A549 (cell line): ENCODE data around the gene FGF16. TPM values are rescaled to one million over a fixed set of nuclear protein-coding genes. Genes with fewer than 3 reads are reported as not detected.

Source experiments
- ATAC-seq, 2 experiments: fragments of 200-7000 bp in 1 of 2; fragments of >200 bp in 1 of 2; cut with Nextera tagmentation in 1 of 2; cut with Tn5 transposase in 1 of 2; 3 replicates each; pipeline versions ENCODE4 v1.8.0 to v1.9.1; 2018 to 2020; ENCODE audit warnings: mild to moderate bottlenecking in 1 of 2, moderate library complexity in 1 of 2
- CTCF ChIA-PET: fragments of 300-600 bp; sonication (Branson Sonifier 250); formaldehyde crosslinking; extraction: SDS; loops from one replicate; lab custom pipeline; 2021; ENCODE audit warnings: antibody characterized with exemption, inconsistent platforms; lab: Yijun Ruan, JAX
- POLR2A ChIA-PET: fragments of 350-600 bp; formaldehyde crosslinking; extraction: SDS; loops from one replicate; lab custom pipeline; 2021; ENCODE audit warnings: antibody characterized with exemption, inconsistent platforms; lab: Yijun Ruan, JAX
- DNase-seq, 2 experiments: peaks; one replicate each; pipeline versions ENCODE4 v3.0.0 to v3.0.0-alpha.2; 2011 to 2016; ENCODE audit warnings: low read depth in 1 of 2, low spot score in 1 of 2
- FAIRE-seq: peaks from 2 replicates; lab custom pipeline; 2011; peaks lifted over from hg19 to GRCh38; lab: Jason Lieb, UNC
- H3K27ac ChIP-seq, 2 experiments: fragments of >200 bp; sonication (Bioruptor Twin); formaldehyde crosslinking; 3 replicates each; pipeline ENCODE4 v1.5.1; 2016 to 2017
- H3K4me1 ChIP-seq: fragments of >200 bp; sonication (Bioruptor Twin); formaldehyde crosslinking; 3 replicates; pipeline ENCODE4 v1.6.1; 2016
- H3K4me2 ChIP-seq: fragments of >200 bp; sonication (Bioruptor Twin); formaldehyde crosslinking; 3 replicates; pipeline ENCODE4 v1.6.1; 2016
- H3K4me3 ChIP-seq: fragments of >200 bp; sonication (Bioruptor Twin); formaldehyde crosslinking; 3 replicates; pipeline ENCODE4 v1.5.1; 2016
- H3K9me3 ChIP-seq: fragments of >200 bp; sonication (Bioruptor Twin); formaldehyde crosslinking; 3 replicates; pipeline ENCODE4 v1.6.1; 2016
- BHLHE40 ChIP-seq: IDR thresholded peaks from 2 replicates; pipeline ENCODE4 v1.6.1; 2012; ENCODE audit warnings: low read depth, low read length, inconsistent platforms
- CBX2 ChIP-seq: fragments of 200-600 bp; sonication (generic); IDR thresholded peaks from 2 replicates; pipeline ENCODE4 v1.6.1; 2016; ENCODE audit warnings: low read depth, mild to moderate bottlenecking, borderline replicate concordance
- EHF ChIP-seq: fragments of 250-450 bp; sonication (Bioruptor Pico); IDR thresholded peaks from 2 replicates; pipeline ENCODE4 v1.5.0; 2020; ENCODE audit warnings: mild to moderate bottlenecking
- ESRRA ChIP-seq: fragments of 150-350 bp; IDR thresholded peaks from 2 replicates; pipeline ENCODE4 v1.6.1; 2014; ENCODE audit warnings: mild to moderate bottlenecking, low read length, borderline replicate concordance
- FOXS1 ChIP-seq: fragments of 250-450 bp; sonication (Bioruptor Pico); IDR thresholded peaks from 2 replicates; pipeline ENCODE4 v1.5.0; 2020; ENCODE audit warnings: mild to moderate bottlenecking, moderate library complexity
- HEYL ChIP-seq: fragments of 250-450 bp; sonication (Bioruptor Pico); IDR thresholded peaks from 2 replicates; pipeline ENCODE4 v1.8.0; 2021; ENCODE audit warnings: mild to moderate bottlenecking, moderate library complexity
- JUNB ChIP-seq: fragments of >200 bp; sonication (Bioruptor Twin); formaldehyde crosslinking; IDR thresholded peaks from 2 replicates; pipeline ENCODE4 v1.6.1; 2016
- KDM1A ChIP-seq: fragments of 200-600 bp; sonication (generic); IDR thresholded peaks from 2 replicates; pipeline ENCODE4 v1.6.1; 2016; ENCODE audit warnings: low read depth, mild to moderate bottlenecking
- MAFK ChIP-seq: fragments of 450-650 bp; IDR thresholded peaks from 2 replicates; pipeline ENCODE4 v1.6.1; 2014; ENCODE audit not compliant: partially characterized antibody
- NPAS2 ChIP-seq: fragments of 250-450 bp; sonication (Bioruptor Pico); IDR thresholded peaks from 2 replicates; pipeline ENCODE4 v1.8.0; 2022; ENCODE audit warnings: mild to moderate bottlenecking, moderate library complexity, borderline replicate concordance
- PHF8 ChIP-seq: fragments of 200-600 bp; sonication (generic); IDR thresholded peaks from 2 replicates; pipeline ENCODE4 v1.6.1; 2016; ENCODE audit warnings: low read depth, mild to moderate bottlenecking, antibody characterized with exemption, moderate library complexity, borderline replicate concordance
- POLR2AphosphoS2 ChIP-seq: conservative IDR thresholded peaks from 2 replicates; pipeline ENCODE4 v1.6.1; 2012; ENCODE audit warnings: low read length, improper control_type of control experiment, inconsistent platforms
- RAD21 ChIP-seq, 2 experiments: fragments of >200 bp in 1 of 2; sonication (Bioruptor Twin) in 1 of 2; formaldehyde crosslinking in 1 of 2; IDR thresholded peaks in 1 of 2; conservative IDR thresholded peaks in 1 of 2; 2 replicates in 1 of 2; 3 replicates in 1 of 2; pipeline ENCODE4 v1.6.1; 2012 to 2018; ENCODE audit warnings: inconsistent platforms in 1 of 2
- RARB ChIP-seq: fragments of 250-450 bp; sonication (Bioruptor Pico); IDR thresholded peaks from 2 replicates; pipeline ENCODE4 v1.8.0; 2021; ENCODE audit warnings: mild to moderate bottlenecking, moderate library complexity
- RFX5 ChIP-seq: fragments of 450-650 bp; IDR thresholded peaks from 2 replicates; pipeline ENCODE4 v1.7.1; 2014; ENCODE audit warnings: antibody characterized with exemption, mild to moderate bottlenecking, moderate library complexity
- RNF2 ChIP-seq: fragments of 200-600 bp; sonication (generic); IDR thresholded peaks from 2 replicates; pipeline ENCODE4 v1.6.1; 2016; ENCODE audit warnings: low read depth, mild to moderate bottlenecking, antibody characterized with exemption, moderate library complexity, borderline replicate concordance
- SREBF2 ChIP-seq: fragments of 450-650 bp; IDR thresholded peaks from 2 replicates; pipeline ENCODE4 v1.6.1; 2014; ENCODE audit warnings: mild to moderate bottlenecking, moderate library complexity
- TP53 ChIP-seq: fragments of 250-450 bp; sonication (Bioruptor Pico); IDR thresholded peaks from 2 replicates; pipeline ENCODE4 v1.5.0; 2021; ENCODE audit warnings: mild to moderate bottlenecking, moderate library complexity
- ZNF302 ChIP-seq: fragments of 250-450 bp; sonication (Bioruptor Pico); IDR thresholded peaks from 2 replicates; pipeline ENCODE4 v1.9.0; 2021; ENCODE audit warnings: inconsistent platforms, mild to moderate bottlenecking, moderate library complexity
- WGBS: methylation state at CpG from one replicate; pipeline ENCODE4 v1.1.6; 2017; ENCODE audit errors: missing lambda C conversion rate; 5-methylcytosine and 5-hydroxymethylcytosine counted together
- polyA plus RNA-seq, 4 experiments: library from polyadenylated mRNA; depleted of rRNA in 3 of 4; stranded (reverse); fragments of >200 nt; fragmentation: RNase III in 1 of 4; extraction: RNeasy Plus Mini Kit Qiagen cat#74134 plus additional on column Dnase treatment in 1 of 4; gene quantifications; 2 replicates in 3 of 4; 3 replicates in 1 of 4; pipeline ENCODE4 v1.2.3, GENCODE V29; 2011 to 2017
- TF ChIP-seq, protein P1 (sequence below): IDR thresholded peaks from 2 replicates; pipeline ENCODE4 v1.6.1; 2012
- TF ChIP-seq, protein P2 (sequence below): IDR thresholded peaks from 2 replicates; pipeline ENCODE4 v1.6.1; 2012
- TF ChIP-seq, protein P3 (sequence below): fragments of 250-450 bp; sonication (Bioruptor Pico); IDR thresholded peaks from 2 replicates; pipeline ENCODE4 v1.5.0; 2021; ENCODE audit warnings: mild to moderate bottlenecking, moderate library complexity, borderline replicate concordance
- TF ChIP-seq, protein P4 (sequence below): fragments of 450-650 bp; IDR thresholded peaks from 2 replicates; pipeline ENCODE4 v1.6.1; 2014; ENCODE audit warnings: antibody characterized with exemption

The FGF16 gene
- polyA plus RNA-seq, 2 of the 4 experiments (the other 2 are of a cell fraction), result not detected

DNA sequence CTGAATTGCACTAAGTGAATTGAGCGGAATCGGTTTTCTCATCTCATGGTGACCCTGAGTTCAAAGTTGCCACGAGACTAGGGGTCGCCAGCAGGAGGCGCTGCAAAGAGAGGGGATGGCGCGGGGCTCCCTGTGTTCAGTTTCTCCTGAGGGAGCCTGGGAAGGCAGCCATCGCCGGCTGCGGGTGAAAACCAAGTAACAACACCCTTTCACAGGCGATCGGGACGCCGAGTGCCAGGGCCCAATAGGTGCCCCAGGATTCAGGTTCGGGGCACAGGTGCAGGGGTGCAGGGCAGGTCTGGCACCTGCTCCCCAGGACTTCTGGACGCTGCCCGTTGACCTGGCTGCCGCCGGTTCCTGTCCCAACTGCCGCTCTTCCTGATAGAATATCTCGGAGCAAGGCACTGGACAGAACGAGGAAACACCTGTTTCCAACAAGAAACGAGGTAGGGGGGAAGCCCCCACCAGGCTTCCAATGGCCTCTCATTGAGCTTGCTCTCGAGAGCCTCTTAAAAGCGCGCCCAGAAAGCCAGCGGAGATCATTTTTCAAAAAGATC lies 1.1 kb upstream of the FGF16 start:
- no peak overlapping the region for H3K27ac ChIP-seq
- CTCF ChIA-PET, result no interaction called here
- POLR2A ChIA-PET, result no interaction called here
- no peak for ATAC-seq
- no peak overlapping the region for H3K4me2 ChIP-seq
- 66% methylated on average over 14 of the region's 27 CpGs for WGBS
- TF ChIP-seq CBX2 (no peak), ZNF302 (no peak), RARB (no peak), POLR2AphosphoS2 (no peak), NPAS2 (CRISPR knock-in tag) (no peak), SREBF2 (no peak), KDM1A (no peak), ESRRA (no peak), PHF8 (no peak), TP53 (CRISPR knock-in tag) (no peak), MAFK (no peak), RFX5 (no peak), RAD21 (conservative IDR thresholded peaks at IDR 0.05 in 1 of 2, IDR thresholded peaks at IDR 0.05 in 1 of 2) (no peak), BHLHE40 (no peak), RNF2 (no peak), HEYL (CRISPR knock-in tag) (no peak)
- TF ChIP-seq, protein P1, sequence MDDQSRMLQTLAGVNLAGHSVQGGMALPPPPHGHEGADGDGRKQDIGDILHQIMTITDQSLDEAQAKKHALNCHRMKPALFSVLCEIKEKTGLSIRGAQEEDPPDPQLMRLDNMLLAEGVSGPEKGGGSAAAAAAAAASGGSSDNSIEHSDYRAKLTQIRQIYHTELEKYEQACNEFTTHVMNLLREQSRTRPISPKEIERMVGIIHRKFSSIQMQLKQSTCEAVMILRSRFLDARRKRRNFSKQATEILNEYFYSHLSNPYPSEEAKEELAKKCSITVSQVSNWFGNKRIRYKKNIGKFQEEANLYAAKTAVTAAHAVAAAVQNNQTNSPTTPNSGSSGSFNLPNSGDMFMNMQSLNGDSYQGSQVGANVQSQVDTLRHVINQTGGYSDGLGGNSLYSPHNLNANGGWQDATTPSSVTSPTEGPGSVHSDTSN, result no peak
- TF ChIP-seq, protein P2, sequence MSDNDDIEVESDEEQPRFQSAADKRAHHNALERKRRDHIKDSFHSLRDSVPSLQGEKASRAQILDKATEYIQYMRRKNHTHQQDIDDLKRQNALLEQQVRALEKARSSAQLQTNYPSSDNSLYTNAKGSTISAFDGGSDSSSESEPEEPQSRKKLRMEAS, result no peak
- TF ChIP-seq, protein P3, sequence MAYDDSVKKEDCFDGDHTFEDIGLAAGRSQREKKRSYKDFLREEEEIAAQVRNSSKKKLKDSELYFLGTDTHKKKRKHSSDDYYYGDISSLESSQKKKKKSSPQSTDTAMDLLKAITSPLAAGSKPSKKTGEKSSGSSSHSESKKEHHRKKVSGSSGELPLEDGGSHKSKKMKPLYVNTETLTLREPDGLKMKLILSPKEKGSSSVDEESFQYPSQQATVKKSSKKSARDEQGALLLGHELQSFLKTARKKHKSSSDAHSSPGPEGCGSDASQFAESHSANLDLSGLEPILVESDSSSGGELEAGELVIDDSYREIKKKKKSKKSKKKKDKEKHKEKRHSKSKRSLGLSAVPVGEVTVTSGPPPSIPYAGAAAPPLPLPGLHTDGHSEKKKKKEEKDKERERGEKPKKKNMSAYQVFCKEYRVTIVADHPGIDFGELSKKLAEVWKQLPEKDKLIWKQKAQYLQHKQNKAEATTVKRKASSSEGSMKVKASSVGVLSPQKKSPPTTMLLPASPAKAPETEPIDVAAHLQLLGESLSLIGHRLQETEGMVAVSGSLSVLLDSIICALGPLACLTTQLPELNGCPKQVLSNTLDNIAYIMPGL (CRISPR knock-in tag), result no peak
- TF ChIP-seq, protein P4, sequence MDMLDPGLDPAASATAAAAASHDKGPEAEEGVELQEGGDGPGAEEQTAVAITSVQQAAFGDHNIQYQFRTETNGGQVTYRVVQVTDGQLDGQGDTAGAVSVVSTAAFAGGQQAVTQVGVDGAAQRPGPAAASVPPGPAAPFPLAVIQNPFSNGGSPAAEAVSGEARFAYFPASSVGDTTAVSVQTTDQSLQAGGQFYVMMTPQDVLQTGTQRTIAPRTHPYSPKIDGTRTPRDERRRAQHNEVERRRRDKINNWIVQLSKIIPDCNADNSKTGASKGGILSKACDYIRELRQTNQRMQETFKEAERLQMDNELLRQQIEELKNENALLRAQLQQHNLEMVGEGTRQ, result no peak
- H3K4me3 ChIP-seq, result no peak overlapping the region
- no peaks in the 10 kb centered on the region for H3K9me3 ChIP-seq
- DNase-seq, result no peak
- FAIRE-seq, result no peak
- peaks cover 7% of the 10 kb centered on the region; the same call in 2 of the 3 replicates for H3K4me1 ChIP-seq

DNA sequence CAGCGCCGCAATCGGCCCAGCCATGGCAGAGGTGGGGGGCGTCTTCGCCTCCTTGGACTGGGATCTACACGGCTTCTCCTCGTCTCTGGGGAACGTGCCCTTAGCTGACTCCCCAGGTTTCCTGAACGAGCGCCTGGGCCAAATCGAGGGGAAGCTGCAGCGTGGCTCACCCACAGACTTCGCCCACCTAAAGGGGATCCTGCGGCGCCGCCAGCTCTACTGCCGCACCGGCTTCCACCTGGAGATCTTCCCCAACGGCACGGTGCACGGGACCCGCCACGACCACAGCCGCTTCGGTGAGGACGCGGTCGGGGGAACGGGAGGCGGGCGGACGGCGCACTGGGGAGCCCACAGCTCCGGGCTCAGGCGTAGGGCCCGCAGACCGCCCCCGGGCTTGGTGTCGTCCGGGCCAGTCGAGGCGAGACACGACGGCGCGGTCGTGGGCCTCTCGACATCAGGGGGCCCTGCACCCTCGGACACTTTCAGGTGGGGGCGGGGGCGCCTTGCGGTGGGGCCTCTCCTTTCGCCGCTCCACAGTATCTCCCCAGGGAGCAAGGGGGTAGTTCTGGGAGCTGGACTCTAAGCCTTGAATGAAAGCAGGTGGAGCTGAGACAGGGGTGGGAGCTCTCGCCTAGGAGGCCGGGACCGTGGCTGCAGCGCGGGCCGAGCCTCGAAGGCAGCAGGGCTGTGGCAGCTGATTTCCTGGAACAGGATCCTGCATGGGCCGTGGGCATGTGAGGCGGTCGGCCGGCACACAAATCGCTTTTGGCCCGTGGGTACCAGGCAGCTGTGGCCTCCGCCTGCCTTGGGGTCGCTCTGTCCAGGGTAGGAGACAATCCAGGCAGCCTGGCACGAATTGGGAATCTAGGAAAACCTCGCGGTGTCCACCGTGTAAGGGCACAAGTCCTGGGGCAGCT lies 722 bp downstream of the FGF16 start:
- ChIA-PET CTCF (no interaction called here), POLR2A (no interaction called here)
- ATAC-seq (no peak), FAIRE-seq (no peak), DNase-seq (no peak)
- 92% methylated on average over 17 of the region's 73 CpGs for WGBS
- Histone ChIP-seq H3K4me3 (no peak overlapping the region), H3K4me2 (no peak overlapping the region), H3K27ac (no peak overlapping the region), H3K9me3 (no peaks in the 10 kb centered on the region), H3K4me1 (no peaks in the 10 kb centered on the region; the same call in 2 of the 3 replicates)
- TF ChIP-seq EHF (CRISPR knock-in tag) (no peak), JUNB (no peak), FOXS1 (CRISPR knock-in tag) (no peak)
